NCI-H524 treated with DMSO at 0.1 percent for 48 hours (cell line): Measurements from ENCODE around the gene TMEM175.
"Not testable (repeated sequence)": the region's sequence is repeated elsewhere in the genome, so short reads cannot be mapped to it uniquely, and the experiment has no call there.

Experiments
- DNase-seq: peaks from one replicate; lab custom pipeline; 2025; lab: John Stamatoyannopoulos, UW

The TMEM175 gene

DNA sequence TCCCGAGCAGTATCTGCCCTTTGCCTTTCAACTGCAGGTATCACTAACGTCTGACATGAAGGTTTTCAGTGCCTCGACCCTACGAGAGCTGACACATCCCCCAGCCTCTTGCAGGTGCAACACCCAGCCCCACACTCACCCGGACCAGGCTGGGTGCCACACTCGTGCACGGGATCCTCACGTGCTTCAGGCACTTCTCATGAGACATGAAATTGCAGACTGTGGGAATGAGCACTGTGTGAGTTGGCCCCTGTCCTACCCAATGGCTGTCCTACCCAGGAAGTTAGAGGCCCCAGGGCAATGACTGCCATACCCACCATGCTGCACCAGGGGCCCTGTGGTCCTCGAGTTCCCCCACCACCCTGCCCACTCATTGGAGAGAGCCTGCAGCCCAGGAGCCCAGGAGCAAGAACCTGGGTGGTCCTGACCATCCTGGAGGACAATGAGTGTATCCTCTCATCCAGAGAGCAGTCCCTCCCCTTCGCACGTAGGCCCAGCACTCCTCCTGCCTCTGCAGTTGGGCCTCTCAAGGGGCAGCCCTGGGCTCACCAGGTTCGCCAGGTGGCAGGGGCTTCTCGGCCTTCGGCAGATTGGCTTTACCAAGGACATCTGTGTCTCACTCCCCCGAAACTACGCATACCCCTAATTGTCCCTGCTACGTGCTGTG lies 38.7 kb downstream of the TMEM175 start:
- DNase-seq = no peak

DNA sequence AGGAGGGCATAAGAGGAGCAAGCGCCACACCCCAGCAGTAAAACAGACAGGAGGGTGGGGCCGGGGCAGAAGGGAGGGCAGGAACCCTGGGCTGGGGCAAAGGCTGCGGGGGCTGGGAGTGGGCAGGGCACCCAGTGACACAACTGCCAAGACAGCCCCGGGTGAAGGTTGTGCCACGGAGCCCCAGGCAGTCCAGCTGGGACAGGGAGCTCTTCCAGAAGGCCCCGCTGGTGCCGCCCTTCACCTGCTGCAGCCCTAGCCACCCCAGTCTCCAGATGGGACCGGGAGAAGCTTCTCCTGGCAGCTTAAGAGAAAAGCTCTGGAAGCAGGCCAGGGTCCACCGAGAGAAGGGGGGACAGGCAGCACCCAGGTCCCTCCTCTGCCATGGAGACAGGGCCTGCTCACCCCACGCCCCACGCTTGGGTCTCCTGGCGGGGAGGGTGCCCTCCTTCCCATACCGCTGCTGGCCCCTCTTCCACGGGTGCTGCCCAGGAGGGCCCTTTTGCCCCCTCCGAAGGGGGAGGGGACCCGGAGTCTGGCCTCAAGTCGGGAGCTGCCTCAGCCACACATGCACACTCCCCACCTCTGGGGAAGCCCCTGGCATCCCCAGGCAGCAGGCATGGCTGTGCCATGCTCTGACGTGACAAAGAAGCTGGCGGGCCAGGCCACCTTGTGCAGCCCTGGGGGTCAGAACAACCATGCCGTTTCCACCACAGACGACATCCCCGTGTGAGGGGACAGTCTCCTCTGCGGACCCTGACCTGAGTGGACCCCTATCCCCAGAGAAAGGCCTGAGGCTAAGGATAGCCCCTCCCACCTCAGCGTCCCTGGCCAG lies 39.6 kb downstream of the TMEM175 start:
- no peak for DNase-seq

DNA sequence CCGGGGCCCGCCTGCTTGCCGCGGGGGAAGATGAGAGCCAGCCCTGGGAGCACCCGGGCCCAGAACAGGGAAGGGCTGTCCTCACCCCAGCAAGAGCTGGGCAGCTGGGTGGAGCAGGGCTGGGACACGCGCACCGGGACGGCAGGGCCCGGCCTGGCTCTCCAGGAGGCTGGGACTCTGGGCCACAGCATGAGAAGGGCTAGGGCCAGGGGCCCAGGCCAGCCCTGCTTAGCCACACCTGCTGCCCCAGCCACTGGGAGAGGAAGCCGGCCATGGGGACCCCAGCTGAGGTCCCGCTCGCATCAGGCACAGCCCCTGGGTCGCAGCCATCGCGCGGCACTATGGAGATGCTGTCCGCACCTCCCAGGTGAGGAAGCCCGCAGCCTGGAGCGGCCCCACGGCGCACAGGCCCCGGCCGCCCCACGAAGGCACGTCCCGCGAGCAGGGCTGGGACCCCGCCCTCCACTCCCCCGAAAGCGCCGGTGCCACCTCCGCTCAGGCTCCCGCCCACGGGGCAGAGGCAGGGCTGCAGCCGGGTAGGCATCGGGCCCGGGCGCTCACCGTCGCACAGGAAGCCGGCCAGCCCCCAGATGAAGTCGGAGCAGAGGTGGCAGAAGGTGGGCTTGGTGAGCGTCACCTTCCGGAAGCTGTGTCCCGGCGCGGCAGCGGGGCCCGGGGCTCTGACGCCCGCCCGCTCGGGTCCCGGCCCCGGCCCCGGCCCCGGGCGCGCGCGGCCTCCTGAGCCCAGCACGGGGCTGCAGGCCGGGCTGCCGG lies 40.6 kb downstream of the TMEM175 start:
- no peak for DNase-seq

DNA sequence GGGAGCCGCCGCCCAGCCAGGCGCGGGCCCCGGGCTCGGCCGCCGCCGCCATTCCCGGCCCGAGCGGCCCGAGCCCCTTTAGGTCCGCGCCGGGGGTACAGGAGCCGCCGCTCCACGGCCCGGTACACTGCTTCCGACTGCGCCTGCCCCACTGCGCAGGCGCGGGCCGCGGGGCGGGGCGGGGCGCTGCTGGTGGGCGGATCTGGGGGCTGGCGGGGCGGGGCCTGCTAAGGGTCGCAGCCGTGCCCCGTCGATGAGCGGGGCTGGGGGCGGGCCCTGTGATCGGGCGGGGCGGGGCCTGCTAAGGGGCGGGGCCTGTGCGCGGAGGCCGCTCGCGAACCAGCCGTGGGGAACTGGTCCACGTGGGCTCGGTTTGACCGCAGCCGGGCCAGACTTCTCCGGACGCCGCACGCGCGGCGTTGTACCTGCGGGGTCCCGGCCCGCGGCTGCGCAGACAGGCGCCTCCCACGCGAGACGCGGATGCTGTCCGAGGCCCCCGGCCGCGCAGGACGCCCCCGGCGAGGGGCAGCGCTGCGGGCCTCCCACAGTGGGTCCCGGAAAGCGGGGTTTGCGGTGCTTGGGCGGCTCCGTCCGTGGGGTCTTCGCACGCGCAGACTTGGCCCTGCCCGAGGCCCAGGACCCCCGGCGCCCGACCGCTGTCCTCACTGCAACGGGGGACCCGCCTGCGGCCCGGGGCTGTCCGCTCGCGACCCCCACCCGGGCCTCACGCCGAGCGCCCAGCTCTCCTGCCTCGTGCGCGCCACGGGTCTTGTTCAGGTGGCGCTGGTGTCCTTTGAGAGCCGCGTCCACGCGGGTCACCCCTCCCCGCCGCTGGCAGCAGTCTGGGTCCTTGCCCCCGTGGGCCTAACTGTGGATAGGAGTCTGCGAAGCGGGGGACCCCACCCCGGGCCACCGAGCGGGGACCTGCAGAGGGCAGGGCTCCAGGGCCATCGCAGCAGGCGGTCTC lies 41.5 kb downstream of the TMEM175 start, which contains the start of gene DGKQ:
Gene DGKQ (minus strand): TSS at position 139 of the 967 bp plus-strand sequence. CDS start 87 bp downstream, at position 52.
- no peak for DNase-seq

DNA sequence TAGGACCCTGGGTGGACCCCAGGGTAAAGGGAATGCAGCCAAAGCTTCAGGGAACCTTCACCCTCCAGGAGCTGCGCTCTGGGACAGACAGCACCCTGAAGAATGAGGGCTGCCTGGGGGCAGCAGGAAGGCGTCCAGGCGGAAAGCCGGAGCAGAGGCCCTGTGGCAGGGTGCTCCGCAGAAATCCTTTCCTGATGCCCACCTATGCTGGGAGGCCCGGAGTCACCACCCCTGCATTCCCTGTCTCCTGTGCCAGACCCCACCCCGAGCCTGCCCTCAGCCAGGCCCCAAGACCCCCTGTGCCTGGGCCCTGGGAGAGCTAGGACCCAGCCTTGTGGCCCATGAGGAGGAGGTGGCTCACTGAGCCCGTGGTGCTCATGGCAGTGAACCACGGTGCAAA lies 42.4 kb downstream of the TMEM175 start:
- DNase-seq = no peak

DNA sequence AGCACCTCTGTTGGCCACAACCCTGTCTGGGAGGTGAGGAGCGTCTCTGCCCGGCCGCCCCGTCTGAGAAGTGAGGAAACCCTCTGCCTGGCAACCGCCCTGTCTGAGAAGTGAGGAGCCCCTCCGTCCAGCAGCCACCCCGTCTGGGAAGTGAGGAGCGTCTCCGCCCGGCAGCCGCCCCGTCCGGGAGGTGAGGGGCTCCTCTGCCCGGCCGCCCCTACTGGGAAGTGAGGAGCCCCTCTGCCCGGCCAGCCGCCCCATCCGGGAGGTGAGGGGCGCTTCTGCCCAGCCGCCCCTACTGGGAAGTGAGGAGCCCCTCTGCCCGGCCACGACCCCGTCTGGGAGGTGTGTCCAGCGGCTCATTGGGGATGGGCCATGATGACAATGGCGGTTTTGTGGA lies 43.8 kb downstream of the TMEM175 start:
- not testable (repeated sequence) for DNase-seq

DNA sequence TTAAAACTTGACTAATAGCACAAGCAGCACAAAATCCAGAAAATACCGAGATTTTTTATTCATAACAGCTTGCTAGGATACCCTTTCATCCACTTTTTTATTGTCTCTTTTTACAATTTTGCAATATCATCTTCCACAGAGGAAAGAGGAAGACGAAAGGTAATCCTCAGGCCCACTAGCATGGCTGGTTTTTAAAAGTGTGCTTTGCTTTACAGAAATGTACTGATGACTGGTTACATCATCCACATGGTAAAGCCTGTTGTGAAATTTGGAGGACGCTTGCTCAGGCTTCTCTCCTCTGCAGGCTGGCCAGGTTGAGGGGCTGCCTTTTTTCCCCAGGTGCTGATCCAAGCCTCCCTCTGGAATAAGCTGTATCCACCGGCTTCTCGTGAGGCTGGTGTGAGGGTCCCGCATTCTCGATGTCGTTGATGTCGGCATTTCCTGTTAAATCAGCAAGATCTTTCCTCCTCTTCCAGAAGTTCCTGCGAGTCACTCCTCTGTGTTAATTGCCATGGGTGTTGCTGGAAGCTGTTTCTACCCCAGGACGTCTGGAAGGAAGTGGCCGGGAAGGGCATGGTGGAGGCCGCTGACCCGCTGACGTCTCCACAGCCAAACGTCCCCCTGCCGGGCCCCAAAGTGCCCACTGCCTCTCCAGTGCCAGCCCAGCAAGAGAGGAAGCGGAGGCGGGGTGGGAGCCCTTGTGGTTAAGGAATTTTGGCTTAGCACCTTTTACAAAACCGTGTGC lies 46.9 kb downstream of the TMEM175 start:
- DNase-seq = no peak

DNA sequence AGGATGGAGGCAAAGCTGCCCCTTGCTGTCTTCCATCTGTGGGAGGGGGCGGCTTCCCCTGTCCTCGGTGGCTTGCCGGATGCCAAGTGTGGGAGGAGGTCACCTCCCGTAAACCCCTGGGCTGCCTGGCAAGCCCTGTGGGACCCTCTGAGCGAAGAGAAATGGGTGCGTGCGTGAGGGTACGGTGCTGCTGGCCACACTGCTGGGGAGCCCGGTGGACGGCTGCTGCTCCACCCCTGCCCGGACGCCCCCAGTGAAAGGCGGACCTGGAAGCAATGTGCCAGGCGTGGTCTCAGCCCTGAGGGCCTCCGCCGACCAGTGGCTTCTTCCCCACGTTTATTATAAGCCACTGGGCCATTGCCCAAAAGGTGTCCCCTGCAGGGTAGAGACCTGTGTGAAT lies 50.0 kb downstream of the TMEM175 start:
- DNase-seq = no peak

DNA sequence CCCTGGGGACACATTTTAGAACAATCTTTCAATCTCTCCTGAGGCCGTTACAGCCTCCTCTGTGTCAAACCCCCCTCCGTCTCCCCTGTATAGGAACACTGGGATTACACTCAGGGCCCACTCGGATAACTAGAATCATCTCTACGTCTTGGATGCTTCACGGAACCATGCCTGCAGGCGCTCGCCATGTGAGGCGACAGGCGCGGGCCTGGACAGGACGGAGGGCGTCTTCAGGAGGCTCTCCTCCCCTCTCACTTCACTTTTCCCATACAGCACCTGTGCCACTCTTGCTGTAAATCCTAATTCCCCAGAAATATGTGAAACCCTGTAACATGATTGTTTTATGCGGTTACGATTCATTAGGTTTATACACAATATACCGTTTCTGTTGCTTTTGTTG lies 50.6 kb downstream of the TMEM175 start:
- no peak for DNase-seq

DNA sequence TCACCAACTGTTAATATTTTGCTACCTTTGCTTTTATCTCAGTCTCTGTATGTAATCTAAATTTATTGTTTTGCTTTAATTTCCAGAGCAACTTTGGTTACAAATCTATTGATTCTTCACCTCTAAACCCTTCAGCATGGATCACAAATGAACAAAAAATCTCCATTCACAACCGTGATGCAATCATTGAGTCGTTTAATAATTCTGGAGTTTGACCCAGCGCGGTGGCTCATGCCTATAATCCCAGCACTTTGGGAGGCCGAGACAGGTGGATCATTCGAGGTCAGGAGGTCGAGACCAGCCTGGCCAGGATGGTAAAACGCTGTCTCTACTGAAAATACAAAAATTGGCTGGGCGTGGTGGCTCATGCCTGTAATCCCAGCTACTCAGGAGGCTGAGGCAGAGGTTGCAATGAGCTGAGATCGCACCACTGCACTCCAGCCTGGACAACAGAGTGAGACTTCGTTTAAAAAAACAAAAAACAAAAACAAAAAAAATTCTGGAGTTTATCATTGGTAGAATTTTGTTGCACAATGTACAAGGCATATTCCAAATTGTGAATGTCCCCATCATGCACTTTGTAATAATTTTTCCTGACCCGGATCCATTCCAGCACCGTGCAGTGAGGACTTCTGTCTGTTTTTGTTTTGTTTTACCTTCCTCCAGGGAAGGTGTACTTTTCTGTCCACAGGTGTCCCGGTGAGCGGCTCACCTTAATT lies 52.2 kb downstream of the TMEM175 start:
- DNase-seq = no peak

DNA sequence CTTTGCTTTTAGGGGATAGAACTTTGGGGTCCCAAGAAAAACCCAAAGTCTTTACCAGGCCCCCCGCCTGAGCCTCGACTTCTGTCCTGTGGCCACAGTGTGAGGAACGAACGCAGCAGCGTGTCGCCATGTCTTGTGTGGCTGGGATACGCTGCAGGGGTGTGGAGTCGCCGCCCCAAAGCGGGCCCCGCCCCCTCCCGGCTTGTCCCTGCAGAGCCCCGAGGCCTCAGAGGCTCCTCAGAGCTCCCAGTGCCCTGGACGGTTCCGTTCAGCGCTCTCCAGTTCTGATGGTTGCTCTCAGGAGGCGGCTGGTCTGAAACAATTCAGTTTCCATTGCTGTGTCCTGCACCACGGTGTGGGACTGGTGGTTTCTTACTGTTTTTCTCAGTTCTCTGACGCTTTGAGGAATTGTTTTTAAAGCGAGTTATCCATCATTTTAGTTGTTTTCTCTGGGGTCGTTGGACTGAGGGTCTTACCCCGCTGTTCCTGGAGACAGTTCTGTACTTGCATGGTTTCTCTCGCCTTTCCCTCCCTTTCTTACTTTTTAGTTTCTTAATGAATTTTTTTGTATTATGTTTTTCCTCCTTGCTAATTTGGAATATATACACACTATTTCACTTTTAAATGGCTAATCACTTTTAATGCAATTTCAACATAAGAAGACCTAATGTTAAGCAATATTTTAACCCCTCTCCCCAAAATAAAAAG lies 53.0 kb downstream of the TMEM175 start:
- no peak for DNase-seq

DNA sequence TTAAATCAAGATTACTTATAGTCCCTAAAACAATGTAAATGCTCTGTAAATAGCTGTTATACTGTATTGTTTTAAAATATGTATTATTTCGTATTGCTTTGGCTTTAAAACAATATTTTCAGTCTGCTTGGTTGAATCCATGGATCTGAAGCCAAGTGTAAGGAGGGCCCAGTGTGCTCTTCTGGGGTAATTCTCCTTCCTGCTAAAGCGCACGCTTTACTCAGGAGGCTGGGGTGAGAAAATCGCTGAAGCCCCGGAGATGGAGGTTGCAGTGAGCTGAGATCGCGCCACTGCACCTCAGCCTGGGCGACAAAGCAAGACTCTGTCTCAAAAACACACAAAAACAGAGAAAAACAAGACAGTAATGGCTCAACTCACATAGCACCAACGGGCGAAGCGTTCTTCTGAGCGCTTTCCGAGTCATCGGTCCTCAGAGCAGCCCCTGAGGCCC lies 54.2 kb downstream of the TMEM175 start:
- DNase-seq = no peak

DNA sequence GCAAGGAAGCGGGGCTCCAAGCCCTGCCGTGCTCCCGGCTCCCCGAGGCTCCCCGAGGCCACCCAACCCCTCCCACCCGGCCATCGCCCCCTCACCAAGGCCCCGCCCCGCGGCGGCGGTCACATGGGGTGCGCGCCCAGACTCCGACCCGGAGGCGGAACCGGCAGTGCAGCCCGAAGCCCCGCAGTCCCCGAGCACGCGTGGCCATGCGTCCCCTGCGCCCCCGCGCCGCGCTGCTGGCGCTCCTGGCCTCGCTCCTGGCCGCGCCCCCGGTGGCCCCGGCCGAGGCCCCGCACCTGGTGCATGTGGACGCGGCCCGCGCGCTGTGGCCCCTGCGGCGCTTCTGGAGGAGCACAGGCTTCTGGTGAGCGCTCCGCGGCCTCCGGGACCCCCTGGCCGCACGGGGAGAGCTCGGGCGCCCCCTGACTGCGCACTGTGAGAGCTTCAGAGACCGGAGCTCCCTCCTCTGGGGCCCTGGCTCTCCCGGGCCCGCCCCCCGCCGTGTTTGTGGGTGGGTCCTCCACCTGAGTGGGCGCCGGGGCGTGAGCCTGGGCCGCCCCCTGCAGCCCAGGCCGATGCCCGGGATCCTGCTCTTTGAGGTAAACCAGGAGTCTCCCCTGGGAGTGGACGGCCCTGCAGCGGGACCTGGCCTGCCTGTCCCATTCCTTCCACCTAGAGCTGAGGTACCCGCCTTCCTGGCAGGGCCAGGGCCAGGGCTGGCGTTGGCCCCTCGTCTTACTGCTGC lies 54.8 kb downstream of the TMEM175 start, which contains the start of gene IDUA:
Gene IDUA (plus strand): TSS at position 166 of the 745 bp plus-strand sequence. CDS start 41 bp downstream, at position 207.
- no peak for DNase-seq

DNA sequence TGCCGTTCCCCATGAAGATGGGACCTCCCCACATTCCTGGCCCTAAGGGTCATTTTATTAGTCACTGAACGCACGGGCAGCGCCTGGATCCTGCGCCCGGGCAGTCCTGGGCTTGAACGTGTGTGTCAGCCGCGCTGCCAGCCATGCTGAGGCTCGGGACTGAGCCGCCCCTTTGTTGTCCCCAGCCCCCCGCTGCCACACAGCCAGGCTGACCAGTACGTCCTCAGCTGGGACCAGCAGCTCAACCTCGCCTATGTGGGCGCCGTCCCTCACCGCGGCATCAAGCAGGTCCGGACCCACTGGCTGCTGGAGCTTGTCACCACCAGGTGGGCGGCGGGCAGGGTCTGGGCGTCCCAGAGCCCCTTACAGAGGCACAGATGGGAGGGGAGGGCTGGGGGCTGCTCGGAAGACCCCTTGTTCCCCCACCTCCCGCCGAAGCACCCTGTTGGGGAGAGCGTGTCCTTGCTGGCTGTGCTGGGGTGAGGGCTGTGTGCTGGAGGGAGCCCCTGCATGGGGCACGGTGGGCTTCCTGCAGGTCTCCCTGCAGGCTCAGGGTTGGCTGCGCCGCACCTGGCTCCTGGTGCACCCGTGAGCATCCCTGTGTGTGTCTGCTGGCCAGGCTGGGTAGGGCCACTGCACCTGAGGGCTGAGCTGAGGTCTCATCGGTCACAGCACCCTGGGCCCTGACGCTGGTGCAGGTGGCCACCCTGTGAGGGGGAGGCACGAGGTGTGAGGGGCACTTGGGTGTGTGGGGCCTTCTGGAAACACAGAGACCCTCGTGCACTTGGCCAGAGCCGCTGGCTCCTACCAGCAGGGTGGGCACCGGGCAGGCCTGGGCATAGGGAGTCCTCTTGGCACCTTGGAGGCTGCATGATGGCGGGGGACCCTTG lies 55.6 kb downstream of the TMEM175 start:
- DNase-seq = no peak

DNA sequence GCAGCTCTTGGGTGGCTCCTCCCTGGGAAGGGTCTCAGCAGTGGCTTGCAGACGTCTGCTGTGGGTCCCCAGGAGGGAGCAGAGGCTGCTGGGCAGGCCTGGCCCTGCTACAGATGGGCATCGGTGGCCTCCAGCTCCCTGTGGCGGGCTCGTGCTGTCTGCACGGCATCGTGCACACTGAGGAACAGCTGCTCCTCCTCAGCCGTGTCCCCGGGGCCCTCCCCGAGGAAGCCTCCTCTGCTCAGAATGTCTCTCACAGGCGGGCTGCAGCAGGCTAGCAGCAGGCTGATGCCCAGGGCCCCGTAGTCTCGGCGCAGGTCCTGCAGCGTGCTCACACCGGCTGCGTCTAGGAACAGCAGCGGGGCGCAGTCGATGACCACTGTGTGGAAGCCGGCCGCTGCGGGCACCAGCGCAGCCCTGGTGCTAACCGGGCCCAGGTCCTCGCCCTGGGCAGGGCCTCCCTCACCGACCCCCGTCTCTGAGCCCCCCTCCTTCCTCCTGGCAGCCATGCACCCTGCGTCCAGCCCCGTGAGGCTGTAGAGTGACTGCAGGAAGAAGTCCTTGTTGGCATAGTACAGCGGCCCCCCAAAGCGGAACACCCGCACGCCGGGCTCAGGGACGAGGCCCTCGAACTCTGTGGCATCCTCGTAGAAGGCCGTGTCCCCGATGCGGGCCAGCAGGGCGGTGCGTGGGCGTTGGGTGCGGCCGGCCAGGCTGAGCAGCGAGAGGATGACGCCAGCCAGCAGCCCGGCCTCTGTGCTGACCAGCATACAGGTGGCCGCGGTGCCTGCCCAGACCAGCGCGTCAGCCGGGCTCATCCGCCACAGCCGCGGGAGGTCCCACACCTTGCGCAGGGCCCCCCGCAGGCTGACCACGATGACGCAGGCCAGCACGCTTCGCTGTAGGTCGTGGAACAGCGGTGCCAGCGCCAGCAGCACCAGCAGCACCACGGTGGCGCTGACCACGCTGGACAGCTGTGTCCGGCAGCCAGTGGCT lies 56.8 kb downstream of the TMEM175 start:
- no peak for DNase-seq
